ENCODE results near the gene MEAF6. TPM values are rescaled to one million over a fixed set of nuclear protein-coding genes. Genes with fewer than 3 reads are reported as not detected.
A peak's percentile ranks its signal among the peaks of the same experiment; 100 is the strongest.

Gene MEAF6
- polyA plus RNA-seq, 1 of the 3 experiments (the other 2 are of a cell fraction): 60.5 TPM

GRCh38 chr1:37476087-37476452 is 38.5 kb downstream of the MEAF6 start:
- Histone ChIP-seq H3K79me2 (ENCODE audit: insufficient read depth) (peaks cover 70% of the 10 kb centered on the region), H4K20me1 (ENCODE audit: insufficient read depth) (no peaks in the 10 kb centered on the region), H3K27ac (ENCODE audit: low read depth in 2 of 2, low read length in 1 of 2) (peak overlapping the region; percentile 92 to 96), H3K27me3 (ENCODE audit: insufficient read depth) (no peaks in the 10 kb centered on the region), H3K4me1 (ENCODE audit: control insufficient read depth in 1 of 2, insufficient read depth in 2 of 2, low read depth in 1 of 2, low read length in 1 of 2) (peaks cover 70 to 72% of the 10 kb centered on the region in 2 experiments), H3K36me3 (replicated peaks in 1 of 2; ENCODE audit: control insufficient read depth in 1 of 2, insufficient read depth in 2 of 2, low read length in 1 of 2) (peaks cover 5 to 22% of the 10 kb centered on the region in 2 experiments), H2AFZ (ENCODE audit: low read depth) (no peak overlapping the region), H3K9ac (peak overlapping the region; percentile 71; the same call in 1 of the 2 replicates), H3F3A (replicated peaks; ENCODE audit: insufficient read depth) (peaks cover 30% of the 10 kb centered on the region), H3K4me3 (ENCODE audit: low read depth in 2 of 2, low read length in 1 of 2) (peak overlapping the region; percentile 82 to 94; a peak in 3 of 4 replicates), H3K9me2 (no peaks in the 10 kb centered on the region), H3K4me2 (peak overlapping the region; percentile 96), H3K9me3 (no peaks in the 10 kb centered on the region)
- ChIA-PET POLR2A (interaction anchor here (3.7 kb wide), 1 partner anchor 9 kb away, joined by 16 read pairs; no protein-coding TSS in a partner anchor), CTCF (interaction anchor here (0.8 to 18.1 kb wide), 8 partner anchors 9 to 960 kb away, joined by 3 to 170 read pairs (median 3); partner anchors contain the start of genes MEAF6 and MTF1)
- 69% methylated on average over 8 of the region's 9 CpGs for WGBS (ENCODE audit: low lambda C conversion rate)
- DNase-seq: no peak
- TF ChIP-seq RXRA (IDR thresholded peaks at IDR 0.05; ENCODE audit: borderline replicate concordance, low read depth) (no peak), TCF12 (IDR thresholded peaks at IDR 0.05) (no peak), NRF1 (IDR thresholded peaks at IDR 0.05; ENCODE audit: low read depth, low read length) (no peak), FOXJ3 (CRISPR knock-in tag; IDR thresholded peaks at IDR 0.05) (no peak), PBX3 (IDR thresholded peaks at IDR 0.05) (no peak), MAX (IDR thresholded peaks at IDR 0.05; ENCODE audit: low read depth) (no peak), CHD2 (IDR thresholded peaks at IDR 0.05; ENCODE audit: low read length, partially characterized antibody) (no peak), REST (IDR thresholded peaks at IDR 0.05; ENCODE audit: low read depth, low read length) (no peak), POLR2AphosphoS5 (IDR thresholded peaks at IDR 0.05; ENCODE audit: low read depth, low read length) (no peak), RAD21 (IDR thresholded peaks at IDR 0.05; ENCODE audit: low read length) (no peak), GABPA (IDR thresholded peaks at IDR 0.05; ENCODE audit: low read depth) (no peak), SMC3 (IDR thresholded peaks at IDR 0.05; ENCODE audit: low read depth, low read length) (no peak), MXI1 (IDR thresholded peaks at IDR 0.05; ENCODE audit: low read depth, low read length) (no peak), IRF3 (IDR thresholded peaks at IDR 0.05; ENCODE audit: low read depth, low read length) (no peak), TAF1 (IDR thresholded peaks at IDR 0.05; ENCODE audit: borderline replicate concordance, low read depth, low read length) (no peak), CTCF (IDR thresholded peaks at IDR 0.05) (no peak), GATA2 (CRISPR knock-in tag; IDR thresholded peaks at IDR 0.05) (no peak)

Measured in SK-N-SH (cell line).